Neural progenitor cell (in vitro differentiated cells): ENCODE measurements around the gene EYS. TPM values are rescaled to one million over a fixed set of nuclear protein-coding genes. Genes with fewer than 3 reads are reported as not detected.

Experiments
- DNase-seq: peaks from one replicate; pipeline ENCODE4 v3.0.0-alpha.2; 2016; ENCODE audit warnings: low spot score
- H2AFZ ChIP-seq: fragments of 200-600 bp; sonication (generic); replicated peaks from 2 replicates; pipeline ENCODE4 v1.6.1; 2016; ENCODE audit warnings: antibody characterized with exemption
- H3F3A ChIP-seq: fragments of 200-600 bp; sonication (generic); 2 replicates; pipeline ENCODE4 v1.6.1; 2016; ENCODE audit warnings: antibody characterized with exemption, low read depth
- H3K27ac ChIP-seq: fragments of 200-600 bp; sonication (generic); 2 replicates; pipeline ENCODE4 v1.5.1; 2016; ENCODE audit warnings: mild to moderate bottlenecking
- H3K27me3 ChIP-seq: fragments of 200-600 bp; sonication (generic); 2 replicates; pipeline ENCODE4 v1.6.1; 2016; ENCODE audit warnings: mild to moderate bottlenecking, moderate library complexity
- H3K36me3 ChIP-seq: fragments of 200-600 bp; sonication (generic); 2 replicates; pipeline ENCODE4 v1.5.1; 2016
- H3K4me1 ChIP-seq: fragments of 200-600 bp; sonication (generic); 2 replicates; pipeline ENCODE4 v1.6.1; 2016; ENCODE audit warnings: mixed run types
- H3K4me2 ChIP-seq: fragments of 200-600 bp; sonication (generic); 2 replicates; pipeline ENCODE4 v1.6.1; 2016
- H3K4me3 ChIP-seq: fragments of 200-600 bp; sonication (generic); 2 replicates; pipeline ENCODE4 v1.5.1; 2016
- H3K79me2 ChIP-seq: fragments of 200-600 bp; sonication (generic); 2 replicates; pipeline ENCODE4 v1.6.1; 2016; ENCODE audit warnings: low read depth
- H3K9ac ChIP-seq: fragments of 200-600 bp; sonication (generic); 2 replicates; pipeline ENCODE4 v1.6.1; 2016
- H3K9me3 ChIP-seq: fragments of 200-600 bp; sonication (generic); 2 replicates; pipeline ENCODE4 v1.5.1; 2016; ENCODE audit warnings: low read depth
- H4K20me1 ChIP-seq: fragments of 200-600 bp; sonication (generic); 2 replicates; pipeline ENCODE4 v1.6.1; 2016; ENCODE audit warnings: low read depth
- H3K27ac Mint-ChIP-seq: 3 replicates; pipeline ENCODE4 v1.8.0; 2021; ENCODE audit warnings: mixed read lengths
- H3K27me3 Mint-ChIP-seq: 2 replicates; pipeline ENCODE4 v1.8.0; 2022; ENCODE audit warnings: low read depth, mild to moderate bottlenecking, inconsistent platforms, moderate library complexity, mixed read lengths; ENCODE audit not compliant: insufficient read depth
- H3K36me3 Mint-ChIP-seq: 3 replicates; pipeline ENCODE4 v1.8.0; 2021; ENCODE audit warnings: mixed read lengths
- H3K4me1 Mint-ChIP-seq: 3 replicates; pipeline ENCODE4 v1.8.0; 2021; ENCODE audit warnings: mixed read lengths
- H3K4me3 Mint-ChIP-seq: 3 replicates; pipeline ENCODE4 v1.8.0; 2021; ENCODE audit warnings: mild to moderate bottlenecking, moderate library complexity, mixed read lengths
- H3K9me3 Mint-ChIP-seq: 3 replicates; pipeline ENCODE4 v1.8.0; 2020; ENCODE audit warnings: mixed read lengths
- CTCF ChIP-seq: fragments of 200-600 bp; sonication (generic); IDR thresholded peaks from 2 replicates; pipeline ENCODE4 v1.5.1; 2017; ENCODE audit warnings: antibody characterized with exemption, mild to moderate bottlenecking
- EZH2 ChIP-seq: fragments of 200-600 bp; sonication (generic); IDR thresholded peaks from 2 replicates; pipeline ENCODE4 v1.6.1; 2017; ENCODE audit warnings: antibody characterized with exemption, mild to moderate bottlenecking, moderate library complexity
- EZH2phosphoT487 ChIP-seq: fragments of 200-600 bp; sonication (generic); IDR thresholded peaks from 2 replicates; pipeline ENCODE4 v1.6.1; 2017; ENCODE audit warnings: antibody characterized with exemption
- total RNA-seq: library from RNA; depleted of rRNA; stranded (reverse); fragments of >200 nt; gene quantifications from 2 replicates; pipeline ENCODE4 v1.2.3, GENCODE V29; 2015; ENCODE audit warnings: low replicate concordance

The EYS gene
- total RNA-seq, 1 donor from 2014 or later = not detected

- Mint-ChIP-seq H3K27ac (no peak overlapping the region), H3K36me3 (no peaks in the 10 kb centered on the region), H3K4me1 (peaks cover 26% of the 10 kb centered on the region), H3K4me3 (no peak overlapping the region), H3K27me3 (peaks cover 4% of the 10 kb centered on the region), H3K9me3 (no peaks in the 10 kb centered on the region)
- no peak overlapping the region for H3K27ac ChIP-seq
- no peak overlapping the region for H3K4me2 ChIP-seq
- H3K79me2 ChIP-seq = no peaks in the 10 kb centered on the region
- H3K27me3 ChIP-seq = no peaks in the 10 kb centered on the region
- no peaks in the 10 kb centered on the region for H3F3A ChIP-seq
- peaks cover 26% of the 10 kb centered on the region for H3K4me1 ChIP-seq
- DNase-seq = no peak
- no peak overlapping the region for H3K9ac ChIP-seq
- H2AFZ ChIP-seq = no peak overlapping the region
- no peaks in the 10 kb centered on the region for H3K9me3 ChIP-seq
- H3K36me3 ChIP-seq = no peaks in the 10 kb centered on the region
- TF ChIP-seq EZH2phosphoT487 = no peak
- TF ChIP-seq EZH2 = no peak
- no peaks in the 10 kb centered on the region for H4K20me1 ChIP-seq
- H3K4me3 ChIP-seq = no peak overlapping the region
Measured at GRCh38 chr6:65708162-65708561, 1.1 kb upstream of the EYS start.

GRCh38 chr6:65706436-65706835 lies 590 bp downstream of the EYS start:
- Histone ChIP-seq H3F3A (no peaks in the 10 kb centered on the region), H3K27ac (no peak overlapping the region), H3K79me2 (no peaks in the 10 kb centered on the region), H3K9ac (no peak overlapping the region), H2AFZ (no peak overlapping the region), H3K4me3 (no peak overlapping the region), H3K4me2 (no peak overlapping the region), H4K20me1 (no peaks in the 10 kb centered on the region), H3K4me1 (peaks cover 33% of the 10 kb centered on the region), H3K9me3 (no peaks in the 10 kb centered on the region), H3K36me3 (no peaks in the 10 kb centered on the region), H3K27me3 (no peaks in the 10 kb centered on the region)
- H3K27ac Mint-ChIP-seq = no peak overlapping the region
- H3K36me3 Mint-ChIP-seq = no peaks in the 10 kb centered on the region
- peaks cover 25% of the 10 kb centered on the region for H3K4me1 Mint-ChIP-seq
- no peak overlapping the region for H3K4me3 Mint-ChIP-seq
- DNase-seq = no peak
- H3K27me3 Mint-ChIP-seq = peaks cover 3% of the 10 kb centered on the region
- no peaks in the 10 kb centered on the region for H3K9me3 Mint-ChIP-seq
- TF ChIP-seq EZH2phosphoT487 (no peak), CTCF (no peak), EZH2 (no peak)

- peaks cover 8% of the 10 kb centered on the region for H3K4me1 Mint-ChIP-seq
- H3K27me3 Mint-ChIP-seq = no peaks in the 10 kb centered on the region
- H3K4me2 ChIP-seq = no peak overlapping the region
- H3K36me3 ChIP-seq = no peaks in the 10 kb centered on the region
- H3K4me3 ChIP-seq = no peak overlapping the region
- TF ChIP-seq CTCF = no peak
- no peak for TF ChIP-seq EZH2phosphoT487
- no peak for TF ChIP-seq EZH2
- H3K27ac Mint-ChIP-seq = no peak overlapping the region
- H3K9ac ChIP-seq = no peak overlapping the region
- H3K4me3 Mint-ChIP-seq = no peak overlapping the region
- H3K4me1 ChIP-seq = peaks cover 20% of the 10 kb centered on the region
- no peak for DNase-seq
- H2AFZ ChIP-seq = no peak overlapping the region
- no peak overlapping the region for H3K27ac ChIP-seq
- H3K79me2 ChIP-seq = no peaks in the 10 kb centered on the region
- no peaks in the 10 kb centered on the region for H4K20me1 ChIP-seq
- H3K27me3 ChIP-seq = no peaks in the 10 kb centered on the region
- no peaks in the 10 kb centered on the region for H3K36me3 Mint-ChIP-seq
- H3K9me3 Mint-ChIP-seq = no peaks in the 10 kb centered on the region
- H3F3A ChIP-seq = no peaks in the 10 kb centered on the region
- H3K9me3 ChIP-seq = no peaks in the 10 kb centered on the region
Measured at GRCh38 chr6:65701325-65701724, 5.7 kb downstream of the EYS start.

GRCh38 chr6:65700561-65700960 lies 6.5 kb downstream of the EYS start:
- Mint-ChIP-seq H3K36me3 (no peaks in the 10 kb centered on the region), H3K9me3 (no peaks in the 10 kb centered on the region), H3K27ac (no peak overlapping the region), H3K4me3 (no peak overlapping the region), H3K4me1 (peaks cover 8% of the 10 kb centered on the region), H3K27me3 (no peaks in the 10 kb centered on the region)
- Histone ChIP-seq H3K27me3 (no peaks in the 10 kb centered on the region), H3K36me3 (no peaks in the 10 kb centered on the region), H3K4me1 (peaks cover 15% of the 10 kb centered on the region), H3K27ac (no peak overlapping the region), H3K9me3 (no peaks in the 10 kb centered on the region), H3K4me3 (no peak overlapping the region), H3K79me2 (no peaks in the 10 kb centered on the region), H2AFZ (no peak overlapping the region), H3K4me2 (no peak overlapping the region), H4K20me1 (no peaks in the 10 kb centered on the region), H3F3A (no peaks in the 10 kb centered on the region), H3K9ac (no peak overlapping the region)
- DNase-seq = no peak
- TF ChIP-seq EZH2 (no peak), EZH2phosphoT487 (no peak), CTCF (no peak)
